K562 (cell line): ENCODE measurements around the gene MEX3D. TPM values are rescaled to one million over a fixed set of nuclear protein-coding genes. Genes with fewer than 3 reads are reported as not detected.

ENCODE experiments used
- CHD1 ChIP-seq: fragments of 200-600 bp; sonication (generic); IDR thresholded peaks from one replicate; pipeline ENCODE4 v1.6.1; 2012; ENCODE audit warnings: mild to moderate bottlenecking, moderate library complexity, low read length, inconsistent platforms
- GTF2E2 ChIP-seq: fragments of 200-800 bp; sonication (Bioruptor generic); IDR thresholded peaks from 2 replicates; pipeline ENCODE4 v1.6.1; 2016; ENCODE audit warnings: missing genetic modification characterization, missing compliant biosample characterization
- ILF3 ChIP-seq: fragments of 450-650 bp; IDR thresholded peaks from 2 replicates; pipeline ENCODE4 v1.6.1; 2018; ENCODE audit warnings: antibody characterized with exemption, mild to moderate bottlenecking, moderate library complexity, borderline replicate concordance
- POLR2A ChIP-seq: fragments of 450-650 bp; conservative IDR thresholded peaks from 2 replicates; pipeline ENCODE4 v1.6.1; 2016
- RBM39 ChIP-seq: fragments of 200-400 bp; formaldehyde crosslinking; optimal IDR thresholded peaks from 2 replicates; pipeline ENCODE3; 2018; ENCODE audit warnings: low read depth, low read length
- TEAD2 ChIP-seq: fragments of 450-650 bp; IDR thresholded peaks from 2 replicates; pipeline ENCODE4 v1.6.1; 2016; ENCODE audit warnings: missing genetic modification characterization, control low read depth, missing compliant biosample characterization
- ZBTB7A ChIP-seq: IDR thresholded peaks from 2 replicates; pipeline ENCODE4 v1.6.1; 2011; ENCODE audit warnings: low read depth, mild to moderate bottlenecking, low read length, moderate library complexity, borderline replicate concordance; ENCODE audit not compliant: control insufficient read depth
- ZFPM2 ChIP-seq: fragments of 250-450 bp; sonication (Bioruptor Pico); IDR thresholded peaks from 2 replicates; pipeline ENCODE4 v1.5.1; 2022; ENCODE audit warnings: mild to moderate bottlenecking
- ZNF12 ChIP-seq: sonication (generic); formaldehyde crosslinking; IDR thresholded peaks from 2 replicates; pipeline ENCODE4 v1.4.0; 2020; ENCODE audit warnings: mild to moderate bottlenecking, missing genetic modification reagents
- ZNF384 ChIP-seq: IDR thresholded peaks from 2 replicates; pipeline ENCODE4 v1.6.1; 2012; ENCODE audit warnings: low read depth, low read length, improper control_type of control experiment
- polyA plus RNA-seq, 8 experiments: library from polyadenylated mRNA; depleted of rRNA in 4 of 8; stranded (reverse) in 5 of 8; unstranded in 3 of 8; fragments of >200 nt; fragmentation: Nextera tagmentation in 2 of 8; fragmentation: Illumina TruSeq in 1 of 8; extraction: Ambion mirVana in 2 of 8; extraction: Trizol in 1 of 8; gene quantifications; 2 replicates each; pipeline versions ENCODE4 v1.2.1 to v1.2.3, GENCODE V29; 2011 to 2014; ENCODE audit warnings: inconsistent platforms in 1 of 8, missing spikeins in 1 of 8
- total RNA-seq, 7 experiments: library from RNA; depleted of rRNA in 6 of 7; stranded (reverse); fragments of >200 nt in 6 of 7; fragmentation: Illumina TruSeq in 2 of 7; extraction: Trizol in 2 of 7; gene quantifications; 2 replicates each; pipeline versions ENCODE4 v1.2.1 to v1.2.3, GENCODE V29; 2011 to 2021; ENCODE audit warnings: low replicate concordance in 1 of 7
- TF ChIP-seq, protein P1 (sequence below): fragments of 450-650 bp; IDR thresholded peaks from 2 replicates; pipeline ENCODE4 v1.6.1; 2014; ENCODE audit warnings: low read depth, mild to moderate bottlenecking, moderate library complexity, borderline replicate concordance
- TF ChIP-seq, protein P2 (sequence below): fragments of 450-650 bp; IDR thresholded peaks from 2 replicates; pipeline ENCODE4 v1.7.0; 2016; ENCODE audit warnings: borderline replicate concordance
- TF ChIP-seq, protein P3 (sequence below): fragments of 450-650 bp; formaldehyde crosslinking; IDR thresholded peaks from 2 replicates; pipeline ENCODE4 v1.4.0; 2022; ENCODE audit warnings: missing genetic modification characterization
- TF ChIP-seq, protein P4 (sequence below): sonication (generic); formaldehyde crosslinking; IDR thresholded peaks from 2 replicates; pipeline ENCODE4 v1.9.0; 2022; ENCODE audit warnings: mild to moderate bottlenecking, missing genetic modification reagents

The MEX3D gene
- total and polyA plus RNA-seq, 9 of the 15 experiments (the other 6 are each of a cell fraction or from before 2014, with no cell fraction given), result 1.7 to 39.3 (median 5.7) TPM

DNA sequence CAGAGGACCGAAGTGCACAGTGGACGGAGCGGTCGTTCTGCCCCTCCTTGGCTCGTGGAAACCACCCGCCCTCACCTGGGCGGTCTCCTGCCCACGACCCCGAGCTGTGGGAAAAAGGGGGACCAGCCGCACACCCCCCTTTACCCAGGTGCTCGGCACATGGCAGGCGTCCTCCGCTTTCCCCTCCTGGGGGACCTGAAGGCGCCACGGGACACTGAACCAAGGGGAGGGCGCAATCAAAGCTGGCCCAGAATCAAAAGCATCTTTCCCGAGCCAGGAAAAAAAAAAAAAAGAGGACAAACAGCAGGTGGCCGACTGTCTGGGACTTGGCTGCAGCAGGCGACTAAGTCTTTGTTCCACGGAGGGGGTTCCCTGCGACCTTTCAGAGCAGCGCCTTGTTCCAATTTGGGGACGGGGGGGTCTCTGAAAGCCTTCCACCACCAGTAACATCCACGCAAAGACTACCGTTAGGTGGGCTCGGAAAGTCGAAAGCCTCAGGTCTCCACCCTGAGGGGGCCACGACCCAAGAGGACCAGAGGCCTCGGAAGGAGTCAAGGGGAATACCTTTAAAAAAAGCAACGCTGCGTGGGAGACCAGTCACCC lies 23.4 kb upstream of the MEX3D start (continued):
- TF ChIP-seq, protein P1, sequence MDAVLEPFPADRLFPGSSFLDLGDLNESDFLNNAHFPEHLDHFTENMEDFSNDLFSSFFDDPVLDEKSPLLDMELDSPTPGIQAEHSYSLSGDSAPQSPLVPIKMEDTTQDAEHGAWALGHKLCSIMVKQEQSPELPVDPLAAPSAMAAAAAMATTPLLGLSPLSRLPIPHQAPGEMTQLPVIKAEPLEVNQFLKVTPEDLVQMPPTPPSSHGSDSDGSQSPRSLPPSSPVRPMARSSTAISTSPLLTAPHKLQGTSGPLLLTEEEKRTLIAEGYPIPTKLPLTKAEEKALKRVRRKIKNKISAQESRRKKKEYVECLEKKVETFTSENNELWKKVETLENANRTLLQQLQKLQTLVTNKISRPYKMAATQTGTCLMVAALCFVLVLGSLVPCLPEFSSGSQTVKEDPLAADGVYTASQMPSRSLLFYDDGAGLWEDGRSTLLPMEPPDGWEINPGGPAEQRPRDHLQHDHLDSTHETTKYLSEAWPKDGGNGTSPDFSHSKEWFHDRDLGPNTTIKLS, result no peak
- TF ChIP-seq ZBTB7A, result 0 out of 2 replicates have a peak, but pooled peaks have one; percentile 1
- TF ChIP-seq RBM39, result peak; percentile 51
- peak; percentile 16; the same call in 1 of the 2 replicates for TF ChIP-seq GTF2E2 (tag)
- TF ChIP-seq CHD1, result peak; percentile 84
- TF ChIP-seq, protein P2, sequence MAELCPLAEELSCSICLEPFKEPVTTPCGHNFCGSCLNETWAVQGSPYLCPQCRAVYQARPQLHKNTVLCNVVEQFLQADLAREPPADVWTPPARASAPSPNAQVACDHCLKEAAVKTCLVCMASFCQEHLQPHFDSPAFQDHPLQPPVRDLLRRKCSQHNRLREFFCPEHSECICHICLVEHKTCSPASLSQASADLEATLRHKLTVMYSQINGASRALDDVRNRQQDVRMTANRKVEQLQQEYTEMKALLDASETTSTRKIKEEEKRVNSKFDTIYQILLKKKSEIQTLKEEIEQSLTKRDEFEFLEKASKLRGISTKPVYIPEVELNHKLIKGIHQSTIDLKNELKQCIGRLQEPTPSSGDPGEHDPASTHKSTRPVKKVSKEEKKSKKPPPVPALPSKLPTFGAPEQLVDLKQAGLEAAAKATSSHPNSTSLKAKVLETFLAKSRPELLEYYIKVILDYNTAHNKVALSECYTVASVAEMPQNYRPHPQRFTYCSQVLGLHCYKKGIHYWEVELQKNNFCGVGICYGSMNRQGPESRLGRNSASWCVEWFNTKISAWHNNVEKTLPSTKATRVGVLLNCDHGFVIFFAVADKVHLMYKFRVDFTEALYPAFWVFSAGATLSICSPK, result 0 out of 2 replicates have a peak, but pooled peaks have one; percentile 11
- TF ChIP-seq, protein P3, sequence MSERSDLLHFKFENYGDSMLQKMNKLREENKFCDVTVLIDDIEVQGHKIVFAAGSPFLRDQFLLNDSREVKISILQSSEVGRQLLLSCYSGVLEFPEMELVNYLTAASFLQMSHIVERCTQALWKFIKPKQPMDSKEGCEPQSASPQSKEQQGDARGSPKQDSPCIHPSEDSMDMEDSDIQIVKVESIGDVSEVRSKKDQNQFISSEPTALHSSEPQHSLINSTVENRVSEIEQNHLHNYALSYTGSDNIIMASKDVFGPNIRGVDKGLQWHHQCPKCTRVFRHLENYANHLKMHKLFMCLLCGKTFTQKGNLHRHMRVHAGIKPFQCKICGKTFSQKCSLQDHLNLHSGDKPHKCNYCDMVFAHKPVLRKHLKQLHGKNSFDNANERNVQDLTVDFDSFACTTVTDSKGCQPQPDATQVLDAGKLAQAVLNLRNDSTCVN, result no peak
- peak; percentile 4; the same call in 1 of the 2 replicates for TF ChIP-seq POLR2A
- no peak for TF ChIP-seq ZFPM2
- TF ChIP-seq TEAD2, result no peak
- TF ChIP-seq ILF3, result no peak
- TF ChIP-seq ZNF384, result 0 out of 2 replicates have a peak, but pooled peaks have one; percentile 14
- TF ChIP-seq ZNF12 (CRISPR knock-in tag), result no peak
- TF ChIP-seq, protein P4, sequence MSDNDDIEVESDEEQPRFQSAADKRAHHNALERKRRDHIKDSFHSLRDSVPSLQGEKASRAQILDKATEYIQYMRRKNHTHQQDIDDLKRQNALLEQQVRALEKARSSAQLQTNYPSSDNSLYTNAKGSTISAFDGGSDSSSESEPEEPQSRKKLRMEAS (CRISPR knock-in tag), result peak; percentile 34; the same call in 1 of the 2 replicates
- TF ChIP-seq, all 486 proteins: peak for 25
